HG02943 (cell line): ENCODE measurements around the gene ANAPC5.
"Not testable (repeated sequence)": the region's sequence is repeated elsewhere in the genome, so short reads cannot be mapped to it uniquely, and the experiment has no call there.

Source experiments
- ATAC-seq: cut with Tn5 transposase; IDR thresholded peaks from one replicate; pipeline ENCODE4 v1.9.1; 2021; ENCODE audit warnings: mild to moderate bottlenecking, low read depth, moderate library complexity; ENCODE audit not compliant: unreplicated experiment

The ANAPC5 gene

GRCh38 chr12:121351820-121352681, at the start of gene ANAPC5:
Gene ANAPC5 (minus strand): TSS chr12:121352411. CDS start chr12:121352340, 71 bp downstream.
- ATAC-seq: peak; percentile 99

- peak; percentile 35 for ATAC-seq
These were observed 48.3 kb upstream of the ANAPC5 start for GRCh38 chr12:121400332-121401139.

GRCh38 chr12:121399391-121400331, 47.5 kb upstream of the ANAPC5 start, which contains the start of gene RNF34:
Gene RNF34 (plus strand): TSS chr12:121400118. CDS start chr12:121400213, 95 bp downstream.
- ATAC-seq: peak; percentile 90

- ATAC-seq: no peak
These were observed 46.1 kb upstream of the ANAPC5 start for GRCh38 chr12:121398355-121398754.

GRCh38 chr12:121397521-121397920, 45.3 kb upstream of the ANAPC5 start:
- no peak for ATAC-seq

- ATAC-seq: no peak
These were observed 40.1 kb upstream of the ANAPC5 start for GRCh38 chr12:121392325-121392716.

- no peak for ATAC-seq
These were observed 39.6 kb upstream of the ANAPC5 start for GRCh38 chr12:121391619-121392324.

- no peak for ATAC-seq
These were observed 38.6 kb upstream of the ANAPC5 start for GRCh38 chr12:121390856-121391255.

- ATAC-seq: no peak
These were observed 36.3 kb upstream of the ANAPC5 start for GRCh38 chr12:121388421-121388981.

- not testable (repeated sequence) for ATAC-seq
These were observed 32.7 kb upstream of the ANAPC5 start for GRCh38 chr12:121384891-121385290.

GRCh38 chr12:121383601-121384021, 31.4 kb upstream of the ANAPC5 start:
- no peak for ATAC-seq

- no peak for ATAC-seq
These were observed 27.7 kb upstream of the ANAPC5 start for GRCh38 chr12:121379945-121380344.

- ATAC-seq: no peak
These were observed 26.5 kb upstream of the ANAPC5 start for GRCh38 chr12:121378736-121379135.

GRCh38 chr12:121376754-121377697, 24.8 kb upstream of the ANAPC5 start:
- ATAC-seq: no peak

- not testable (repeated sequence) for ATAC-seq
These were observed 22.9 kb upstream of the ANAPC5 start for GRCh38 chr12:121374945-121375584.

- ATAC-seq: not testable (repeated sequence)
These were observed 22.1 kb upstream of the ANAPC5 start for GRCh38 chr12:121374336-121374735.

- ATAC-seq: no peak
These were observed 21.5 kb upstream of the ANAPC5 start for GRCh38 chr12:121373755-121374154.

GRCh38 chr12:121371404-121371803, 19.2 kb upstream of the ANAPC5 start:
- ATAC-seq: no peak
